Memory B cell (primary cell): ENCODE results near the gene AKAP8L.

Source experiments
- ATAC-seq: fragments of 150-1000 bp; cut with Tn5 transposase; 2 replicates; pipeline ENCODE4 v1.10.0; 2021; ENCODE audit warnings: low read depth, mild to moderate bottlenecking, moderate library complexity
- DNase-seq, 2 donors: peaks; one replicate each; pipeline ENCODE4 v3.0.0; 2022; ENCODE audit warnings: low spot score in 2 of 2
- H3K27ac Mint-ChIP-seq: one replicate; pipeline ENCODE4 v1.8.0; 2022; ENCODE audit warnings: mild to moderate bottlenecking, moderate library complexity, mixed read lengths
- H3K27me3 Mint-ChIP-seq: one replicate; pipeline ENCODE4 v1.8.0; 2022; ENCODE audit warnings: mixed read lengths
- H3K36me3 Mint-ChIP-seq: one replicate; pipeline ENCODE4 v1.8.0; 2022; ENCODE audit warnings: mild to moderate bottlenecking, mixed read lengths
- H3K4me1 Mint-ChIP-seq: one replicate; pipeline ENCODE4 v1.8.0; 2022; ENCODE audit warnings: mixed read lengths
- H3K4me3 Mint-ChIP-seq: one replicate; pipeline ENCODE4 v1.8.0; 2022; ENCODE audit warnings: mild to moderate bottlenecking, moderate library complexity, mixed read lengths
- H3K9me3 Mint-ChIP-seq: one replicate; pipeline ENCODE4 v1.8.0; 2022; ENCODE audit warnings: mixed read lengths

AKAP8L gene

GRCh38 chr19:15432629-15433518 lies 14.1 kb upstream of the AKAP8L start:
- H3K9me3 Mint-ChIP-seq, result no peaks in the 10 kb centered on the region
- DNase-seq (peak; percentile 89), ATAC-seq (peak; percentile 90)
- H3K4me1 Mint-ChIP-seq, result peaks cover 19% of the 10 kb centered on the region
- peaks cover 2% of the 10 kb centered on the region for H3K36me3 Mint-ChIP-seq
- H3K27me3 Mint-ChIP-seq, result no peaks in the 10 kb centered on the region
- H3K27ac Mint-ChIP-seq, result peak overlapping the region; percentile 68
- H3K4me3 Mint-ChIP-seq, result peak overlapping the region; percentile 98

DNA sequence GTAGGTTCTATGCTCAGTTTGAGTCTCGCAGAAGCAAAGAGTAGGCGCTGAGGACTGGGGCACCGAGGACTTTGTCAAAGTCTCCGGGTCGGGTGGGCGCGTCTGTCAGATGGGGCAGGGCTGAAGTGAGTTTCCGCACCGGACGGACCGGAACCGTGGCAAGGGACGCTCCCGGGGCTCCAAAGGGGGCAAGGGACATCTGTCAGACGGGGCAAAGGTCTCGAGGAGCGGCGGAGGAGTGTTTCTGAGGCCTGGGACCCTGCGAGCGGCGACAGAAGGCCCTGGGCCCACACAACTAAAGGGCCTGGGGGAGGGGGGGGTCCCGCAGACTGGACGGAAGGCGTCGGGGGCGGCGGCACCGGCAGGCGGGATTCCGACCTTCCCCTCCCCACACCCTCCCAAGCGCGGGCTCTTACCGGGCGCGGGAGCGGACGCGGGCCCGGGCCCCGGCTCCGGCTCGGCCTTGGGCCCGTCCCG lies 13.3 kb upstream of the AKAP8L start:
- peak overlapping the region; percentile 96 for H3K4me3 Mint-ChIP-seq
- H3K4me1 Mint-ChIP-seq, result peaks cover 22% of the 10 kb centered on the region
- H3K9me3 Mint-ChIP-seq, result no peaks in the 10 kb centered on the region
- no peaks in the 10 kb centered on the region for H3K27me3 Mint-ChIP-seq
- H3K36me3 Mint-ChIP-seq, result peaks cover 7% of the 10 kb centered on the region
- ATAC-seq (peak; percentile 14), DNase-seq (no peak)
- H3K27ac Mint-ChIP-seq, result peak overlapping the region; percentile 89

DNA sequence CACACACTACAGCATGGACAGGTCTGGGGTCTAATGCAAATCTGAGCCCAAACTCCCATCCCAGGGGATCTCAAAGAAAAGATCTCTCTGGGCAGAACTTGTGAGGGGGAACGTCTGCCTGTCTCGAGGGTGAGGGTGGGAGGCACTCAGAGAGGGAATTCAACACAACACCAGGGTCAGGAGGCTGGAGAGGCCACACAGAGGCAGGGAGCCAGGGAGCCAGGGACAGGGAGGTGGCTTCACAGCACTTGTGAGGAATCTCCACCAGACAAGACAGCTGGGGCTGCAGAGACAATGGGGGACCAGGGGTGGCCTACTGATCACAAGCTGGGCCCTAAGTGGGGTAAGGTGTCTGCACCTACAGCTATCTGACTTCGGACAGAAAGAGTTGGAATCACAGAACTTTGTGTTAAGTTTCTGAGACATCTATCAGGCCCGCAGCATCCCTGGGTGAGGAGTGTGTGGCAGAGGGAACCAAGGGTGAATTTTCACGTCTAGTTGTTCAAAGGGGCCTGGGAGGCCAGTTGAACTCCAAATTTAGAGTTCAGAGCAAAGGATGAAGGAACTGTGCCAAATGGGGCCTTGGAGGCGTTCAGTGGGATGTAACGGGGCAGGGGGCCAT lies 12.7 kb upstream of the AKAP8L start:
- H3K36me3 Mint-ChIP-seq, result peaks cover 10% of the 10 kb centered on the region
- peak overlapping the region; percentile 96 for H3K4me3 Mint-ChIP-seq
- DNase-seq (no peak), ATAC-seq (no peak)
- peak overlapping the region; percentile 89 for H3K27ac Mint-ChIP-seq
- no peaks in the 10 kb centered on the region for H3K27me3 Mint-ChIP-seq
- H3K9me3 Mint-ChIP-seq, result no peaks in the 10 kb centered on the region
- H3K4me1 Mint-ChIP-seq, result peaks cover 22% of the 10 kb centered on the region

DNA sequence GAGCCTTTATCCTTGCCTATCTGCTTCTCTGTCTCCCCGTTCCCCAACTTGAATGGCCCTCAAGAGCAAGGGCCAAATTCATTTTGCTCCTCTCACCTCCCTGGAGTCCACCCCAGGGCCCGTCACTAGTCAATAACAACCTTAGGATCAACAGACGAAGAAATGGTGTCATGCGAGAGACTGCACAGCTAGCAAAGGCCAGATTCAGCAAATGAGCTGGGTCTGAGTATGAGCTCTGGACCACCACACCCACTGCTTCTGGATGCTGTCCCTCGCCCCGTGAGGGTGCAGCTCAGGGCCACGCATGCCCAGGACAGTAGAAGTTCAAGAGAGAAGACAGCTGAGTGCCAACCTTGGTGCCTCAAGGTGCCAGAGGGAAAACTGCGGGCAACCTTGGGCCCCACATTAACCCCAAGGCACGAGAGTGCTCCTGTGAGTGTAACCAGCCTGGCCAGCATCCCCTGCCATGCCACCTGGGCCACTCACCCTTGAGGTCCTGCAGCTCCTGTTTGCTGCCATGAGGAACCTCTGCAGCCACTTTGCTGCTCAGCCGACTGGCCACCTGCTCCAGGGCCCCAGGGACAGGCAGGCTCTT lies 11.8 kb upstream of the AKAP8L start:
- ATAC-seq, result no peak
- H3K27ac Mint-ChIP-seq, result no peak overlapping the region
- no peaks in the 10 kb centered on the region for H3K9me3 Mint-ChIP-seq
- H3K4me1 Mint-ChIP-seq, result peaks cover 24% of the 10 kb centered on the region
- H3K36me3 Mint-ChIP-seq, result peaks cover 18% of the 10 kb centered on the region
- no peaks in the 10 kb centered on the region for H3K27me3 Mint-ChIP-seq
- no peak for DNase-seq
- H3K4me3 Mint-ChIP-seq, result peak overlapping the region; percentile 60

DNA sequence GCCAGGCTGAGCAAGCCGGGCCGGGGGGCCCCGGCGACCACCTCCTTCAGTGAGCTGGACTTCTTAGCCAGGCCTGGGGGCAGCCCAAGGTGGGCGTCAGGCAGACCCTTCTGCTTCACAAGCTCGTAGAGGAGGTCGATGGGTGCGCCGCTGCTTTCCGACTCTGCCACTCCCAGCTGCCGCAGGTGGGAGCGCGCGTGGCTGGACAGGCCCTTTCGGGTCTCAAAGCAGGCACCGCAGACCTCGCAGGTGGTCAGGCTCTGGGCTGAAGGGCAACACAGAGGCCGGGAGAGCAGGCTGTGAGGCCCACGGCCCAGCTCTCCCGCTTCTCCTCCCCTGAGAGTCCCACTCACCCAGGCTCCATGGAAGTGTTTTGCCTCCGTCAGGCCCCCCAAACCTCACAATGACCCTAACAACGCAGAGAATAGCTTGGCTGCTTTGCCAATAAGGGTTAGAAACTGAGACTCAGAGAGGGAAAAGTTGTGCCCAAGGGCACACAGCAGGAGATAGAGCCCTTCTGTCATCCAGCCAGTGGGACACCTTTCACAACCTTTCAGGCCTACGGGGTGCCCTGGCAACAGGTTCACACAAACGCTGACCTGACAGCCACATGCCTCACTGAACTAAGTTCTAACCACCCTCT lies 11.2 kb upstream of the AKAP8L start:
- H3K27me3 Mint-ChIP-seq, result no peaks in the 10 kb centered on the region
- peaks cover 24% of the 10 kb centered on the region for H3K4me1 Mint-ChIP-seq
- peak overlapping the region; percentile 60 for H3K4me3 Mint-ChIP-seq
- no peak overlapping the region for H3K27ac Mint-ChIP-seq
- DNase-seq, result no peak
- H3K36me3 Mint-ChIP-seq, result peaks cover 19% of the 10 kb centered on the region
- H3K9me3 Mint-ChIP-seq, result no peaks in the 10 kb centered on the region
- ATAC-seq, result no peak

DNA sequence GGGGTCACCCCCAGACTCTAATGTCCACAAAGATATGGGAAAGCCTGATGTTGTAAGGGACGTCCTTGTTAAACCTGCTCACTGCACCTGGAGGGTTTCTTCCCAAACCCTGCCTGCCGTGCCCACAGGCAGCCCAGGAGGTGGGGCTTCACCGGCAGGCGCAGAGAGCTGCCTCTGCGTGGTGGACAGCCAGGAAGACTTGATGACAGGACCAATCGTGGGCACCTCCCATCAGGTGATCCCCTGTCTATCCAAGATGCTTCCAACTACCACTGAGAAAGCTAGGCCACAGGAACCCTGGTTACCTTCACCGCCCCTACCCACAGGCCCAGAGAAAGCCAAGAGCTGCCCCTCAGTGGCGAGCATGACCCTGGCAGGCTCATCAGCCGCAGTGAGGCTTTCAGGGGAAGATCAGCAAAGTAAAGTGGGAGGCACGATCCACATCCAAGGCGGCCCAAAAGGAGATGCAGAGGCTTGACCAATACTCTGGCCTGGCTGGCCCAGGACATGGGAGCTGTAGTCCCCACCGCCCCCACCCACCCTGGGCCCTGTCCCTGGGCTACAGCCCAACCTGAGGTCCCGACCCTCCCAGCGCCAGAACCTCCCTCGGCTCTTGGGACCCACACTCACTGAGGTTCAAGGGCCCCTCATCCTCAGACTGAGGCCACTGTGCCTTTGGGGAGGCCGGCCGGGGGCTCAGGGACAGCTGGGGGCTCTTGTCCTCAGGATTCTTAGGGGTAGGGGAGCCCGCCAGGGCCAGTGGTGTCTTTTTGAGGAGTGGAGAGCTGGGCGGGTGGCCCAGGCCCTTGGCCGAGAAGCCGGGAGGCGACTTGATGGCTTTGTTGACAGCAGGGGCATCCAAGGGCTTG lies 10.4 kb upstream of the AKAP8L start:
- H3K27ac Mint-ChIP-seq, result no peak overlapping the region
- H3K27me3 Mint-ChIP-seq, result no peaks in the 10 kb centered on the region
- DNase-seq (no peak), ATAC-seq (no peak)
- peaks cover 19% of the 10 kb centered on the region for H3K36me3 Mint-ChIP-seq
- no peaks in the 10 kb centered on the region for H3K9me3 Mint-ChIP-seq
- peaks cover 24% of the 10 kb centered on the region for H3K4me1 Mint-ChIP-seq
- no peak overlapping the region for H3K4me3 Mint-ChIP-seq

- peaks cover 19% of the 10 kb centered on the region for H3K36me3 Mint-ChIP-seq
- no peaks in the 10 kb centered on the region for H3K27me3 Mint-ChIP-seq
- H3K4me1 Mint-ChIP-seq, result peaks cover 19% of the 10 kb centered on the region
- H3K27ac Mint-ChIP-seq, result no peak overlapping the region
- H3K4me3 Mint-ChIP-seq, result no peak overlapping the region
- ATAC-seq (no peak), DNase-seq (no peak)
- H3K9me3 Mint-ChIP-seq, result no peaks in the 10 kb centered on the region
These were observed 9.2 kb upstream of the AKAP8L start for GRCh38 chr19:15427991-15428471.

DNA sequence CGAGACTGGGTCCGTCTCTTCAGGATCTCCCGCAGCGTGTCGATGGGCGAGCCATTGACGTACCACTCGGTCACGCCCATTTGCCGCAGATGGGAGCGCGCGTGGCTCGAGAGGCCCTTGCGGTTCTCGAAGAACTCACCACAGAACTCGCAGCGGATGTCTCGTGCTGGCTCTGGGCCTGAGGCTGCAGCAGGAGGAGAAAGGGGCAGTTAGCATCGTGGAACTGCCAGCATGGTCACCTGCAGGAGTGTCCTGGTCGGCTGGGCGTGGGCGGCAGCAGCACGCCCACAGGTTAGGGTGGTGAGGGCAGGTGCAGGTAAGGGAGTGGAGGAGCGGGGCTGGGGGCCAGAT lies 8.5 kb upstream of the AKAP8L start:
- Mint-ChIP-seq H3K9me3 (no peaks in the 10 kb centered on the region), H3K27ac (no peak overlapping the region), H3K4me1 (peaks cover 19% of the 10 kb centered on the region), H3K36me3 (peaks cover 22% of the 10 kb centered on the region), H3K27me3 (no peaks in the 10 kb centered on the region), H3K4me3 (no peak overlapping the region)
- DNase-seq, result no peak
- no peak for ATAC-seq

- H3K27me3 Mint-ChIP-seq, result no peaks in the 10 kb centered on the region
- H3K9me3 Mint-ChIP-seq, result no peaks in the 10 kb centered on the region
- H3K4me3 Mint-ChIP-seq, result no peak overlapping the region
- H3K27ac Mint-ChIP-seq, result no peak overlapping the region
- peaks cover 22% of the 10 kb centered on the region for H3K36me3 Mint-ChIP-seq
- DNase-seq (no peak), ATAC-seq (no peak)
- peaks cover 16% of the 10 kb centered on the region for H3K4me1 Mint-ChIP-seq
These were observed 7.9 kb upstream of the AKAP8L start for GRCh38 chr19:15426485-15427349.

GRCh38 chr19:15425321-15425950 lies 6.6 kb upstream of the AKAP8L start:
- H3K4me3 Mint-ChIP-seq, result no peak overlapping the region
- DNase-seq (no peak), ATAC-seq (no peak)
- no peaks in the 10 kb centered on the region for H3K9me3 Mint-ChIP-seq
- no peaks in the 10 kb centered on the region for H3K27me3 Mint-ChIP-seq
- peaks cover 8% of the 10 kb centered on the region for H3K4me1 Mint-ChIP-seq
- no peak overlapping the region for H3K27ac Mint-ChIP-seq
- H3K36me3 Mint-ChIP-seq, result peaks cover 22% of the 10 kb centered on the region

- Mint-ChIP-seq H3K9me3 (no peaks in the 10 kb centered on the region), H3K27ac (no peak overlapping the region), H3K4me1 (peaks cover 8% of the 10 kb centered on the region), H3K36me3 (peaks cover 22% of the 10 kb centered on the region), H3K4me3 (no peak overlapping the region), H3K27me3 (no peaks in the 10 kb centered on the region)
- no peak for ATAC-seq
- DNase-seq, result no peak
These were observed 6.0 kb upstream of the AKAP8L start for GRCh38 chr19:15424692-15425272.

GRCh38 chr19:15424121-15424520 lies 5.3 kb upstream of the AKAP8L start:
- no peak overlapping the region for H3K27ac Mint-ChIP-seq
- ATAC-seq (no peak), DNase-seq (no peak)
- no peak overlapping the region for H3K4me3 Mint-ChIP-seq
- peaks cover 12% of the 10 kb centered on the region for H3K4me1 Mint-ChIP-seq
- H3K36me3 Mint-ChIP-seq, result peaks cover 22% of the 10 kb centered on the region
- no peaks in the 10 kb centered on the region for H3K9me3 Mint-ChIP-seq
- H3K27me3 Mint-ChIP-seq, result no peaks in the 10 kb centered on the region
